Measurements from ENCODE around the gene SLC22A16.
A peak's percentile ranks its signal among the peaks of the same experiment; 100 is the strongest.
"Not testable (repeated sequence)": the region's sequence is repeated elsewhere in the genome, so short reads cannot be mapped to it uniquely, and the experiment has no call there.

Gene SLC22A16

GRCh38 chr6:110490110-110490509, 13.7 kb upstream of the SLC22A16 start:
- DNase-seq (ENCODE audit: low spot score), result no peak

- DNase-seq (ENCODE audit: low spot score), result no peak
Measured at GRCh38 chr6:110488606-110489190, 12.3 kb upstream of the SLC22A16 start.

- DNase-seq (ENCODE audit: low spot score), result not testable (repeated sequence)
Measured at GRCh38 chr6:110487968-110488381, 11.6 kb upstream of the SLC22A16 start.

- no peak for DNase-seq (ENCODE audit: low spot score)
Measured at GRCh38 chr6:110486756-110487155, 10.3 kb upstream of the SLC22A16 start.

- no peak for DNase-seq (ENCODE audit: low spot score)
Measured at GRCh38 chr6:110485491-110485890, 9.1 kb upstream of the SLC22A16 start.

- no peak for DNase-seq (ENCODE audit: low spot score)
Measured at GRCh38 chr6:110484321-110484720, 7.9 kb upstream of the SLC22A16 start.

- no peak for DNase-seq (ENCODE audit: low spot score)
Measured at GRCh38 chr6:110482774-110483400, 6.5 kb upstream of the SLC22A16 start.

- DNase-seq (ENCODE audit: low spot score), result no peak
Measured at GRCh38 chr6:110481081-110481480, 4.7 kb upstream of the SLC22A16 start.

- peak; percentile 64 for DNase-seq (ENCODE audit: low spot score)
Measured at GRCh38 chr6:110475066-110475653, 1.3 kb downstream of the SLC22A16 start.

- DNase-seq (ENCODE audit: low spot score), result peak; percentile 46
Measured at GRCh38 chr6:110474500-110474899, 1.9 kb downstream of the SLC22A16 start.

- DNase-seq (ENCODE audit: low spot score), result no peak
Measured at GRCh38 chr6:110472739-110473138, 3.7 kb downstream of the SLC22A16 start.

GRCh38 chr6:110471726-110472365, 4.6 kb downstream of the SLC22A16 start:
- DNase-seq (ENCODE audit: low spot score), result peak; percentile 77

- peak; percentile 56 for DNase-seq (ENCODE audit: low spot score)
Measured at GRCh38 chr6:110468731-110469130, 7.7 kb downstream of the SLC22A16 start.

- peak; percentile 92 for DNase-seq (ENCODE audit: low spot score)
Measured at GRCh38 chr6:110467566-110468140, 8.8 kb downstream of the SLC22A16 start.

GRCh38 chr6:110462884-110463481, 13.4 kb downstream of the SLC22A16 start:
- DNase-seq (ENCODE audit: low spot score), result no peak

GRCh38 chr6:110461376-110461775, 15.0 kb downstream of the SLC22A16 start:
- peak; percentile 40 for DNase-seq (ENCODE audit: low spot score)

GRCh38 chr6:110459137-110459536, 17.3 kb downstream of the SLC22A16 start:
- DNase-seq (ENCODE audit: low spot score), result no peak

- peak; percentile 63 for DNase-seq (ENCODE audit: low spot score)
Measured at GRCh38 chr6:110458476-110458875, 17.9 kb downstream of the SLC22A16 start.

GRCh38 chr6:110457567-110458175, 18.7 kb downstream of the SLC22A16 start:
- DNase-seq (ENCODE audit: low spot score), result peak; percentile 80

GRCh38 chr6:110456694-110457093, 19.7 kb downstream of the SLC22A16 start:
- no peak for DNase-seq (ENCODE audit: low spot score)

GRCh38 chr6:110449541-110449895, 26.9 kb downstream of the SLC22A16 start:
- DNase-seq (ENCODE audit: low spot score), result no peak

Data from hematopoietic multipotent progenitor cell treated with erythropoietin and hydrocortisone succinate and interleukin-3 and kit ligand, for 17 days (in vitro differentiated cells).